NT2/D1 (cell line): ENCODE data around the gene IGSF9B.

Experiments
- DNase-seq: peaks from one replicate; pipeline ENCODE4 v3.0.0-alpha.2; 2011; ENCODE audit warnings: low read depth, low spot score
- H3K27me3 ChIP-seq: 2 replicates; pipeline ENCODE4 v1.6.0; 2011; ENCODE audit warnings: mild to moderate bottlenecking; ENCODE audit not compliant: insufficient read length, insufficient read depth
- H3K36me3 ChIP-seq: 2 replicates; pipeline ENCODE4 v1.6.1; 2011; ENCODE audit warnings: mild to moderate bottlenecking, low read length, mixed read lengths; ENCODE audit not compliant: insufficient read depth, insufficient read length
- H3K4me1 ChIP-seq: 2 replicates; pipeline ENCODE4 v1.5.1; 2011; ENCODE audit not compliant: insufficient read depth, insufficient read length
- H3K4me3 ChIP-seq: 2 replicates; pipeline ENCODE4 v1.5.1; 2011; ENCODE audit warnings: low read depth; ENCODE audit not compliant: insufficient read length
- H3K9ac ChIP-seq: 2 replicates; pipeline ENCODE4 v1.6.0; 2011; ENCODE audit warnings: low read depth; ENCODE audit not compliant: insufficient read length
- H3K9me3 ChIP-seq: 2 replicates; pipeline ENCODE4 v1.5.1; 2011; ENCODE audit warnings: mild to moderate bottlenecking, low read length; ENCODE audit not compliant: insufficient read depth
- SUZ12 ChIP-seq: IDR thresholded peaks from 2 replicates; pipeline ENCODE4 v1.6.1; 2011; ENCODE audit not compliant: insufficient read length, insufficient read depth; ENCODE audit errors: extremely low read depth
- YY1 ChIP-seq: IDR thresholded peaks from 2 replicates; pipeline ENCODE4 v1.6.1; 2011; ENCODE audit not compliant: insufficient read length, insufficient read depth
- ZNF274 ChIP-seq: IDR thresholded peaks from 2 replicates; pipeline ENCODE4 v1.6.1; 2011; ENCODE audit warnings: mild to moderate bottlenecking, low read depth, low read length

The IGSF9B gene

DNA sequence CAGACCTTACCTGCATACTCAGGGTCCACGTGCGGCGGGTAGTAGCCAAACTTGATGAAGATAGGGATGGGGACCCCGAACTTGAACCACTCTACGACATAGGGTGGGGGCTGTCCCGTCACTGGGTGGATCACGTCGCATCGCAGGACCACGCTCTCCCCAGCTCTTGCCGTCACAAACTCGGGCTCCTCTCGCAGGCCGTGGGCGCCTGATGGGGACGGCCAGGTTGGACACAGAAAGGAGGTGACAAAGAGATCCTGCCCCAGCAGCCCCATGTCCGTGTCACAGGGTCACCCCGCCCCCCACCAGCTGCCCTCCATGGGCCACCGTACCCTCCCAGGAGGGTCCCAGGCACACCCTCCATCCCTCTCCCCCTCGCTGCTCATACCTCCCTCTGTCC, 10.7 kb downstream of the IGSF9B start:
- no peak for DNase-seq
- H3K4me1 ChIP-seq, result peaks cover 27% of the 10 kb centered on the region
- no peak overlapping the region for H3K9ac ChIP-seq
- H3K36me3 ChIP-seq, result peaks cover 3% of the 10 kb centered on the region
- peaks cover 7% of the 10 kb centered on the region for H3K27me3 ChIP-seq
- H3K4me3 ChIP-seq, result no peak overlapping the region
- TF ChIP-seq ZNF274 (no peak), SUZ12 (no peak), YY1 (no peak)
- no peaks in the 10 kb centered on the region for H3K9me3 ChIP-seq

DNA sequence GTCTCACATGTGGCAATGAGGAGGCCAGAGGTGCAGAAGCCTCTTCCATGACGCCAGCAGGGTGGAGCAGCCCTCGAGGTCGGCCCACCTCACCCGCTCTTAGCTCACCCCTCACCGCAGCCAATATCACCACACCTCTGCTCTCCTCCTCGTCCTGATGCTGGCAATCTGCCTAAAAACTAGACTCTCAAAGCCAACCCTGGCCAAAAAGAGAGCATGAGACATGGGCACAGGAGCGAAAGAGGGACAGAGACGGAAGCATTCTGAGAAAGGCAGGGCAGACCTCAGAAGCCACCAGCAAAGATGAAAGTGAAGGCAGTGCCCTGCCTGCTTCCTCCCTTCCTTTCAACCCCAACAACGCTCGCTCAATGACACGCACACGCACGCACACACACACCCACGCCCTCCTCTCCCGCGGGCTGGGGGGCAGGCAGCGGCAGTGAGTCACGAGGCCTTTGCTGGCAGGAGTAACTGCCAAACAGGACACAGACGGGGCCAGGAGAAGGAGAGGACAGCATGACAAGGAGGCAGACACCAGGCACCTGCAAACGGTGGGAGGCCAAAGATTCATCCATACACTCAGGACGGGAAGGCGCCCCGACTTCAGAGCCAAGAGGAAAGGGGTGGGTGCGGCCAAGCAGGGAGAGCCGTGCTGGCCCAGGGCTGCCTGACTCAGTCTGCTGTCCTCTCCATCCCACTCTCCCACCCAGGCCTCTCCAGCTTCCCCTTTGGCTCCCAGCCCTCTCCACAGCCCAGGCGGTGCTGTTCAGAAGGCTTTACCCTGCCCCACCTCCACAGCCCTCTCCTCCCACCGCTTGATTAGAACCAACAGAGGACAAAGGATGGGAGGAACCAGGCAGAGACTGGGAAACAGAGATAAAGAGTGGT, 11.4 kb downstream of the IGSF9B start:
- Histone ChIP-seq H3K9me3 (peaks cover 2% of the 10 kb centered on the region; the same call in 1 of the 2 replicates), H3K4me1 (peaks cover 25% of the 10 kb centered on the region), H3K4me3 (no peak overlapping the region), H3K36me3 (peaks cover 3% of the 10 kb centered on the region), H3K9ac (no peak overlapping the region), H3K27me3 (peaks cover 4% of the 10 kb centered on the region)
- DNase-seq, result no peak
- no peak for TF ChIP-seq YY1

DNA sequence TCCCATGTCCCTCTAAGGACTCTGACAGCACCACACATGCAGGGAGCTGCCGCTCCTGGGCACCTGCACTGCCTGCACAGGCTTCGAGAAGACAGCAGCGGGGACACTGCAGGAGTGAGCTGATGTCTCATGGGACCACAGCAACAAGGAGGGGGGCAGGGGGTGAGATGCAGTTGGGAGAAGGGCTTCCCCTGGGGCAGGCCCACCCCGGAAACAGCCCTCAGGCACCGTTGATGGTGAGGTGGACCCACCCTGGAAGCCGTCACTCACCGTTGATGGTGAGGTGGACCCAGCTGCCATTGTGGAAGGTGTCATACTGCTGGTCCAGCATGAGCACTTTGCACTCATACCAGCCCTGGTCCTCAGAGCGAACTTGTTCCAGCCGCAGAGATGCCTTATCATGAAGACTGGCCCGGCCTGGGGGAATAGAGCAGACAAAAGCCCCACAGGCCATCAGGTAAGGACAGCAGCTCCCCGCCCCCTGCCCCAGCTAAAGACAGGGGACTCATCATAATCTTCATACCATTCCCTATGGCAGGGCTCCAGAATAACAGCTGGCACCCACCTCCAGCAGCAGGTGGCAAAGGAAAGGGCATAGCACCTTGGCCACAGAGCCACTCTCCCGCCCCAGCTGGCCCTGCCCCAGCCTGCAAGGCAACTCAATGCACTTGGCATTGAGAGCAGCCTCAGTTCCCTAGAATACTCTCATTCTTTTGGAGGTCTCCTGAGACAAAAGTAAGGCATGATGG, 12.6 kb downstream of the IGSF9B start:
- peaks cover 5% of the 10 kb centered on the region; the same call in 1 of the 2 replicates for H3K9me3 ChIP-seq
- no peak overlapping the region for H3K9ac ChIP-seq
- no peak for TF ChIP-seq SUZ12
- no peak for TF ChIP-seq ZNF274
- TF ChIP-seq YY1, result no peak
- peaks cover 20% of the 10 kb centered on the region for H3K4me1 ChIP-seq
- no peak for DNase-seq
- H3K36me3 ChIP-seq, result peaks cover 3% of the 10 kb centered on the region
- no peaks in the 10 kb centered on the region for H3K27me3 ChIP-seq
- H3K4me3 ChIP-seq, result no peak overlapping the region

DNA sequence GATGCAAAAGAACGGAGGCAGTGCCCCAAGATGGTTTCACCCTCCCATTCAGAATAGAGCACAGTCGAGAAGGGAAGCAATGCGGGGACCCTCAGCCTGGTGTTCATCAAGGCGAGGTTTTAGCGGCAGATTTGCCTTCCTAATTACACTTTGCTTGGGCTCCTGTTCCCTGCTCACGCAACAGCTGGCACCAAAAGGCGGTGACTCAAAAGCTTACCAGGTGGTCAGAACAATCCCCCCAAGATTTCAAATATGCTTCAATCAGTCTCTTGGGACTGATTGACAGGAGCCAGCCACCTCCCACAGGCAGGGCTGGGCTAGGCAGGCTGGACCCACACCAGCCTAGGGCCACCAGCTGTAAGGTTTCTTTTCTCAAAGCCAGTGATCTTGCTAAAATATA, 14.2 kb downstream of the IGSF9B start:
- H3K9me3 ChIP-seq, result peaks cover 5% of the 10 kb centered on the region; the same call in 1 of the 2 replicates
- H3K9ac ChIP-seq, result no peak overlapping the region
- H3K4me3 ChIP-seq, result no peak overlapping the region
- DNase-seq, result no peak
- H3K36me3 ChIP-seq, result peaks cover 12% of the 10 kb centered on the region
- peaks cover 9% of the 10 kb centered on the region for H3K4me1 ChIP-seq
- no peak for TF ChIP-seq SUZ12
- TF ChIP-seq ZNF274, result no peak
- TF ChIP-seq YY1, result no peak
- no peaks in the 10 kb centered on the region for H3K27me3 ChIP-seq

DNA sequence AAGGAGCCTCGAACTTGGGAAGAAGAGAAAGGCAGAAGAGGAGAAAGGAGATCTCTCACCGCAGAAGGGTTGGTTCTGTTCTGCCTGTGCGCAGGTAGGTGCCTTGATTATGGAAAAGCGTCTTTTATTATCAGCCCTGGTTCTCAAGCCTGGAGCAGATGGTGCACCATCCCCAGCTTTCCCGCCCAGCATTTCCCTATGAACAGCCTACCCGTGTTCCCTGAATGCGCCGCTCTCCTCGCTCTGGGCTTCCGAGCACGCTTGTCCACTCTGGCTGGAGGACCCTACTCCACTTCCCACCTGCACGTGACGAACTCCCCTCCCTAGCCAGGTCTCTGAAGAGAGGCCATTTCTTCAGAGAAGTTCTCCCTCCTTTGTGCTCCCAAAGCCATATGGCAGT, 15.2 kb downstream of the IGSF9B start:
- Histone ChIP-seq H3K4me1 (peaks cover 8% of the 10 kb centered on the region), H3K9me3 (peaks cover 5% of the 10 kb centered on the region; the same call in 1 of the 2 replicates), H3K27me3 (no peaks in the 10 kb centered on the region), H3K9ac (no peak overlapping the region), H3K36me3 (peaks cover 15% of the 10 kb centered on the region), H3K4me3 (no peak overlapping the region)
- DNase-seq, result no peak
- TF ChIP-seq ZNF274, result no peak
- TF ChIP-seq SUZ12, result no peak
- TF ChIP-seq YY1, result no peak

DNA sequence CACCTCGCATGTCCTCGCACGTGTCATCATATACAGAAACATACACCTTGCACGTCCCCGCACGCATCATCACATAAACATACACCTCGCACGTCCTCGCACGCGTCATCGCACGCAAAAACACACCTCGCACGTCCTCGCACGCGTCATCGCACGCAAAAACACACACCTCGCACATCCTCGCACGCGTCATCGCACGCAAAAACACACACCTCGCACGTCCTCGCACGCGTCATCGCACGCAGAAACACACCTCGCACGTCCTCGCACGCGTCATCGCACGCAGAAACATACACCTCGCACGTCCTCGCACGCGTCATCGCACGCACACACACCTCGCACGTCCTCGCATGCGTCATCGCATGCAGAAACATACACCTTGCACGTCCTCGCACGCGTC, 16.7 kb downstream of the IGSF9B start:
- H3K27me3 ChIP-seq, result no peaks in the 10 kb centered on the region

DNA sequence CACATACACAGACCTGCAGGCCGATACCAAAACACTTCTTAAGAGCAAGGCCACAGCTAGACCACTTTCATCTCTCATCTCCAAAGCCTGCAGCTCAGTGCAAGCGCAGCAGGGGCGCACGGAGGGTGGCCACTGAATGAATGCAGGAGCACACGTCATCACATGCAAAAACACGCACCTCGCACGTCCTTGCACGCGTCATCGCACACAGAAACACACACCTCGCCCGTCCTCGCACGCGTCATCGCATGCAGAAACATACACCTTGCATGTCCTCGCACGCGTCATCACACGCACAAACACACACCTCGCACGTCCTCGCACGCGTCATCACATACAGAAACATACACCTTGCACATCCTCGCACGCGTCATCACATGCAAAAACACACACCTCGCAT, 17.2 kb downstream of the IGSF9B start:
- no peaks in the 10 kb centered on the region for H3K27me3 ChIP-seq
- TF ChIP-seq ZNF274 (no peak), YY1 (no peak), SUZ12 (no peak)
- no peak overlapping the region for H3K9ac ChIP-seq
- H3K36me3 ChIP-seq, result peaks cover 18% of the 10 kb centered on the region
- H3K4me1 ChIP-seq, result peaks cover 10% of the 10 kb centered on the region
- DNase-seq, result no peak
- peaks cover 5% of the 10 kb centered on the region; the same call in 1 of the 2 replicates for H3K9me3 ChIP-seq
- H3K4me3 ChIP-seq, result no peak overlapping the region

More for the DNA sequence above, 16.7 kb downstream of the IGSF9B start:
- no peak overlapping the region for H3K9ac ChIP-seq
- peaks cover 10% of the 10 kb centered on the region for H3K4me1 ChIP-seq
- H3K4me3 ChIP-seq, result no peak overlapping the region
- H3K36me3 ChIP-seq, result peaks cover 18% of the 10 kb centered on the region
- H3K9me3 ChIP-seq, result peaks cover 5% of the 10 kb centered on the region; the same call in 1 of the 2 replicates
- no peak for DNase-seq
- TF ChIP-seq SUZ12 (no peak), ZNF274 (no peak), YY1 (no peak)
